KOPT-K1 (cell line): ENCODE results near the gene PLA2G4A.
"Not testable (repeated sequence)": the region's sequence is repeated elsewhere in the genome, so short reads cannot be mapped to it uniquely, and the experiment has no call there.

ENCODE experiments used
- H3K27ac ChIP-seq: fragments of 200-600 bp; sonication (generic); 2 replicates; pipeline ENCODE4 v1.5.1; 2016; ENCODE audit warnings: antibody characterized with exemption, mild to moderate bottlenecking, low read depth, low read length; ENCODE audit not compliant: poor library complexity, severe bottlenecking
- H3K36me3 ChIP-seq: fragments of 200-600 bp; sonication (generic); 2 replicates; pipeline ENCODE4 v1.5.1; 2017; ENCODE audit warnings: antibody characterized with exemption, mild to moderate bottlenecking, low read length, moderate library complexity; ENCODE audit not compliant: insufficient read depth
- H3K9me3 ChIP-seq: fragments of 200-600 bp; sonication (generic); 2 replicates; pipeline ENCODE4 v1.5.1; 2017; ENCODE audit warnings: antibody characterized with exemption, low read length, mild to moderate bottlenecking; ENCODE audit not compliant: insufficient read depth, poor library complexity, severe bottlenecking

The PLA2G4A gene

GRCh38 chr1:186903374-186904136 lies 74.8 kb downstream of the PLA2G4A start:
- no peaks in the 10 kb centered on the region for H3K36me3 ChIP-seq
- H3K27ac ChIP-seq, result no peak overlapping the region
- no peaks in the 10 kb centered on the region for H3K9me3 ChIP-seq

- Histone ChIP-seq H3K27ac (no peak overlapping the region), H3K36me3 (no peaks in the 10 kb centered on the region), H3K9me3 (no peaks in the 10 kb centered on the region)
Measured at GRCh38 chr1:186904361-186904760, 75.6 kb downstream of the PLA2G4A start.

DNA sequence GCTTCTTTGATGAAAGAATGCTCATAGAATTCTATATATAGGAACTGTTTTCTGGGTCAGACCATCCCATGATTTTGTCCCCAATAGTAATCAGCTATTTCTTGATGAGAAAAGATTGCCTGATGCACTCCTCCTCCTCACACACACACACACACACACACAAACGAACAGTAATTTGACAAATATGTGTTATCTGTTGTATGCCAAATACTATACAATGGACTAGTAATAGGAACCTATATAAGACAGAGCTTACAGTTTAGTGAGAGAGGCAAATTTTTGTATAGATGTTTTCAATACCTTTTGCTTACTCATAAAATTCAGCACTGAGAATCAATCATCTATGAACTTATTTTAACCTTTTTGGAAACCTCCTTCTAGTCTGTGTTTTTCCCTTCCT lies 76.8 kb downstream of the PLA2G4A start:
- Histone ChIP-seq H3K36me3 (no peaks in the 10 kb centered on the region), H3K9me3 (no peaks in the 10 kb centered on the region), H3K27ac (no peak overlapping the region)

- Histone ChIP-seq H3K9me3 (no peaks in the 10 kb centered on the region), H3K27ac (no peak overlapping the region), H3K36me3 (no peaks in the 10 kb centered on the region)
Measured at GRCh38 chr1:186915555-186915954, 86.8 kb downstream of the PLA2G4A start.

DNA sequence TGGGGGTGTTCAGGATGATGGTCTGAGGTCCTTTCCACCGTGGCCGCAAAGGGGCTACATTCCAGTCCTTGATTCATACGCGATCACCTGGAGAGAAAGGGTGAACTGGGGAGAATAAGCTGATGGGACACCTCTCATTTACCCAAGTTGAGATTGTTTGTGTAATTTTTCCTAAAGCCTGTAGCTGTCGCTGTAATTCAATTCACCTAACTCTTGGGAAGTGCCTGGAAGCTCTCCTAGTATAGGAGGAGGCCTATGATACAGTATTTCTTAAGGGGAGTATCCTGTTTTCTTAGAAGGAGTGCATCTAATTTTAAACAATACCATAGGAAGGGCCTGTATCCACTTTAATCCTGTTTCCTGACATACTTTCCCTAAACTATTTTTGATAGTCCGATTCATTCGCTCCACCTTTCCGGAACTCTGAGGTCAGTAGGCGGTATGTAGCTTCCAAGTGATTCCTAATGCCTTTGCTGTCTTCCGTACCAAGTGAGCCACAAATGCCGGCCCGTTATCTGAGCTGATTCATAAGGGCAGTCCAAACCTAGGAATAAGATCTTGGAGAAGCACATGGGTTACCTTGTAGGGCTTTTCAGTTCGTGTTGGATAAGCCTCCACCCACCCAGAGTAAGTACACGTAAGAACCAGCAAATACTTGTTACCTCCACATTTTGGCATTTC lies 88.5 kb downstream of the PLA2G4A start:
- H3K27ac ChIP-seq, H3K9me3 ChIP-seq, H3K36me3 ChIP-seq: not testable (repeated sequence)

- H3K9me3 ChIP-seq, H3K27ac ChIP-seq, H3K36me3 ChIP-seq: not testable (repeated sequence)
Measured at GRCh38 chr1:186921386-186921785, 92.6 kb downstream of the PLA2G4A start.

DNA sequence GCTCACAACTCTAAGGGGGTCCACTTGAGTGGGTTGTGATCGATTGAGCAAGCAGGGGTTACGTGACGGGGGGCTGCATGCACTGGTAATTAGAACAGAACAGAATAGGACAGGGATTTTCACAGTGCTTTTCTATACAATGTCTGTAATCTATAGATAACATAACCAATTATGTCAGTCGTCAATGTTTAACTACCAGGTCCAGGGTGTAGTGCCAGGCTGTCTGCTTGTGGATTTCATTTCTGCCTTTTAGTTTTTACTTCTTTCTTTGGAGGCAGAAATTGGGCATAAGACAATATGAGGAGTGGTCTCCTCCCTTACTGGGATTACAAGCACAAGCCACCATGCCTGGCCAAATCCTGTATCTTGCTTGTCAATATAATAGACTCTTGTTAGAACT lies 94.1 kb downstream of the PLA2G4A start:
- not testable (repeated sequence) for H3K36me3 ChIP-seq, H3K9me3 ChIP-seq, H3K27ac ChIP-seq

GRCh38 chr1:186923486-186923885 lies 94.7 kb downstream of the PLA2G4A start:
- Histone ChIP-seq H3K36me3 (no peaks in the 10 kb centered on the region), H3K27ac (no peak overlapping the region), H3K9me3 (no peaks in the 10 kb centered on the region)

DNA sequence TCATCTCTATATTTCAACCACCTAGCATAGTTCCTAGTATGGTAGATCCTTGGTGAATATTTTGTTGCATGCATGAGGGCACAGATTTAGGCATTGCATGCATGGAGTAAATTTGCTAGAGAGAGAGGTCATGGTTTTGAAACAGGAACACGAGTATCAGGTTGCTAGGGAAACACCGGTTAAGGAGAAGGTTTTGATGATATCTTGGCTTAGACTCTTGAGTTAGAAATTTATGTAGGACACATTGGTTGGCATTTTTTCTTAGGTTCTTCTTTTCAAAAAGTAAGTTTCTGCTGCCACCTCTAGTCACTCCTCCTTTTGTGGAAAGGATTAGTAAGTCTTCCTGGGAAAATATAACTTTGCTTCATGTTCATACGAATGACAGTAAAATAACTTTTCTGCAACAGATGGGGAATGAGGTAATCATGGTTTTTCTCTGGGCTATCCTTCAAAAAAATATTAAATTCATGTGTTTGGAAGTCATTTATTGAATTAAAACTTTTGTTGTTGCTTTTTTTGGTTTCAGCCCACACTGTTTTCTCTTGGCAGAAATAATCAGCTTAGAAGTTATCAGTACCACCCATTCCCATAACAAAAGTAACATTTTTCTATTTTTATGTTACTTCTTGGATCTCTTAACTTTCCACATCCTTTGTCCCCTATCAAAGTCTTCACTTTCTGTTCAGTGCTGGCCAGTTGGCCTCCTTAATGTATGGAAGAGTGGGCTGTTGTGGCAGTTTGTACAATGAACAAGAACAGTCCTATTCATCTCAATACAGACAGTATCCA lies 97.3 kb downstream of the PLA2G4A start:
- Histone ChIP-seq H3K27ac (no peak overlapping the region), H3K36me3 (no peaks in the 10 kb centered on the region), H3K9me3 (no peaks in the 10 kb centered on the region)

DNA sequence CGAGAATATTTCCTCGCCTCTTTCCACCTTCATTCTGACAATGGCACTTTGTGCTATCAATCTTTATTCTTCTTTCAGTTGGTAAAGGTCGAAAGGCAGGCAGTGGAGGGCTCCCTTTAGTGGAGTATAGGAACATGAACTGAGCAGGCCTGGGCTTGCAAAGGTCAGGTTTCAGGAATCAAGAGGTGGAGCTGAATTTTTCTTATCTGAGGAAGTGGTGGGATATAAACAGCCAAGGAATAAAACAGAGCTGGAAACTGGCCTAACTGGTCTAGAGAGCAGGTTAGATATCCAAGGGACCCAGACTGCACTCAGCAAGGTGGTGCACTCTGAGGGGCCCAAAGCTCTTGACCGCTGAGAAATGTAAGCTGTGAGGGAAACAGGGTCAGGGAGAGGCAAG lies 99.1 kb downstream of the PLA2G4A start:
- no peaks in the 10 kb centered on the region for H3K36me3 ChIP-seq
- H3K27ac ChIP-seq, result no peak overlapping the region

DNA sequence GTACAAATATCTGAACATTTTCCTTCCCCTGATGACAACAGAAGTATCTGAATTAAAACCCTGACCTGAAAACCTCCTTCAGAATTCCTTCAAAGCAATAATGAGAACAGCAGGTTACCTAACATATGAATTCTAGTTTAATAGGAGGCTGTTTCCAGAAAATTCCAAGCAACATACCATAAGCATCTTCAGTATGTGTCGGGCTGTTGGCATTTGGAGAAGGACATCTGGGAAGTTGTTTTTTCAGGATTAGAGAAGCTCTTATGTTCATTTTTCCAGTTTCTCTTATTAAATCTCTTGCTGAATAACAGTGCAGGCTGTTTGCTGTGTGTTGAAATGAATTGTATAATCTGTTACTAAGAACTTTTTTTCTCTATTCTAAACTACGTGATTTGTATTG lies 101.5 kb downstream of the PLA2G4A start:
- Histone ChIP-seq H3K36me3 (no peaks in the 10 kb centered on the region), H3K27ac (no peak overlapping the region), H3K9me3 (no peaks in the 10 kb centered on the region)

More for the DNA sequence above, 99.1 kb downstream of the PLA2G4A start:
- no peaks in the 10 kb centered on the region for H3K9me3 ChIP-seq

GRCh38 chr1:186937016-186937670 lies 108.4 kb downstream of the PLA2G4A start:
- Histone ChIP-seq H3K9me3 (no peaks in the 10 kb centered on the region), H3K36me3 (no peaks in the 10 kb centered on the region), H3K27ac (no peak overlapping the region)

GRCh38 chr1:186943891-186944686 lies 115.3 kb downstream of the PLA2G4A start:
- no peaks in the 10 kb centered on the region for H3K36me3 ChIP-seq
- no peaks in the 10 kb centered on the region for H3K9me3 ChIP-seq
- no peak overlapping the region for H3K27ac ChIP-seq

DNA sequence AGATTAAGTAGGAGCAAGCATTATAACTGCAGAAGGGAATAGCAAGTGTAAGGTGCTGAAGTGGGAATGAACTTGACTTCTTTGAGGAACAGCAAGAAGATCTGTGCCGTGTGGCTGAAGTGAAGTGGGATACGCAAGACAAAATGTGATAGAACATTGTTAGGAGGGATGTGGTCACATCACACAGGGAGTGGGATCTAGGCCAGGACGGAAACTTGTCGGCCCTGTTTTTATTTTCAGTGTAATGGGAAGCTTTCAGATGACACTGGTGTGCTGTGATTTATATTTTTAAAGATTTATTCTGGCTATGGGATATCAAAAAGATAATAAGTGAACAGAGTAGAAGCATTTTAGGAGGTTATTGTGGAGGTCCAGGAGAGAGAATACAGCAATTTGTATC lies 116.4 kb downstream of the PLA2G4A start:
- no peaks in the 10 kb centered on the region for H3K36me3 ChIP-seq
- H3K27ac ChIP-seq, result no peak overlapping the region
- H3K9me3 ChIP-seq, result no peaks in the 10 kb centered on the region
